HPDE6-E6E7 (cell line): ENCODE results near the gene LRRC14B.
"Not testable (repeated sequence)": the region's sequence is repeated elsewhere in the genome, so short reads cannot be mapped to it uniquely, and the experiment has no call there.

Source experiments
- DNase-seq: peaks from one replicate; pipeline ENCODE4 v3.0.0; 2011; ENCODE audit warnings: missing footprints; ENCODE audit errors: extremely low spot score

LRRC14B gene

GRCh38 chr5:160173-160510 is 31.2 kb upstream of the LRRC14B start:
- DNase-seq, result no peak

- DNase-seq, result no peak
These were observed 30.1 kb upstream of the LRRC14B start for GRCh38 chr5:160921-161802.

- DNase-seq, result no peak
These were observed 29.5 kb upstream of the LRRC14B start for GRCh38 chr5:161803-162110.

GRCh38 chr5:162190-162564 is 29.1 kb upstream of the LRRC14B start:
- DNase-seq, result no peak

- no peak for DNase-seq
These were observed 28.5 kb upstream of the LRRC14B start for GRCh38 chr5:162565-163337.

GRCh38 chr5:163338-163620 is 28.0 kb upstream of the LRRC14B start:
- DNase-seq, result no peak

- DNase-seq, result no peak
These were observed 27.5 kb upstream of the LRRC14B start for GRCh38 chr5:163841-164240.

GRCh38 chr5:164244-164643 is 27.1 kb upstream of the LRRC14B start:
- DNase-seq, result no peak

GRCh38 chr5:164783-165182 is 26.5 kb upstream of the LRRC14B start:
- not testable (repeated sequence) for DNase-seq

- DNase-seq, result no peak
These were observed 24.6 kb upstream of the LRRC14B start for GRCh38 chr5:166441-167372.

GRCh38 chr5:167511-167910 is 23.8 kb upstream of the LRRC14B start:
- no peak for DNase-seq

GRCh38 chr5:167982-168660 is 23.2 kb upstream of the LRRC14B start:
- DNase-seq, result peak; percentile 31

GRCh38 chr5:169071-169727 is 22.1 kb upstream of the LRRC14B start:
- no peak for DNase-seq

GRCh38 chr5:169728-170094 is 21.6 kb upstream of the LRRC14B start:
- no peak for DNase-seq

GRCh38 chr5:170971-171800 is 20.1 kb upstream of the LRRC14B start:
- DNase-seq, result no peak

GRCh38 chr5:171801-172331 is 19.4 kb upstream of the LRRC14B start:
- DNase-seq, result no peak

- DNase-seq, result no peak
These were observed 18.9 kb upstream of the LRRC14B start for GRCh38 chr5:172421-172820.

GRCh38 chr5:172841-173251 is 18.4 kb upstream of the LRRC14B start:
- no peak for DNase-seq

- no peak for DNase-seq
These were observed 17.7 kb upstream of the LRRC14B start for GRCh38 chr5:173392-174290.
